ENCODE measurements around the gene CR1.
"Not testable (repeated sequence)": the region's sequence is repeated elsewhere in the genome, so short reads cannot be mapped to it uniquely, and the experiment has no call there.

The CR1 gene

GRCh38 chr1:207682872-207683434, 187.0 kb downstream of the CR1 start:
- not testable (repeated sequence) for DNase-seq

- DNase-seq: not testable (repeated sequence)
These were observed 194.6 kb downstream of the CR1 start for GRCh38 chr1:207690551-207690950.

GRCh38 chr1:207691010-207691409, 195.1 kb downstream of the CR1 start:
- no peak for DNase-seq

Data from bone marrow (tissue), 2 donors.